PC-9 (cell line): ENCODE results near the gene KTI12. TPM values are rescaled to one million over a fixed set of nuclear protein-coding genes. Genes with fewer than 3 reads are reported as not detected.

Experiments
- BruUV-seq: library from RNA; stranded (reverse); fragments of 400-500 nt; replicated peaks from 2 replicates; lab custom pipeline; 2021; lab: Mats Ljungman, UMichigan
- CTCF ChIA-PET: fragments of 300-600 bp; sonication (Branson Sonifier 250); formaldehyde crosslinking; loops from one replicate; lab custom pipeline; 2022; ENCODE audit warnings: antibody characterized with exemption; lab: Charles Lee
- POLR2A ChIA-PET: fragments of 300-600 bp; sonication (Branson Sonifier 250); formaldehyde crosslinking; loops from one replicate; lab custom pipeline; 2022; ENCODE audit warnings: antibody characterized with exemption; ENCODE audit not compliant: unreplicated experiment; lab: Charles Lee
- DNase-seq, 2 experiments: peaks; one replicate each; pipeline versions ENCODE4 v3.0.0 to v3.0.0-alpha.2; 2015 to 2022; ENCODE audit warnings: mixed read lengths in 1 of 2
- H2AFZ ChIP-seq: fragments of 200-600 bp; sonication (generic); 2 replicates; pipeline ENCODE4 v1.8.1; 2017; ENCODE audit warnings: antibody characterized with exemption
- H3F3A ChIP-seq: fragments of 200-600 bp; sonication (generic); 2 replicates; pipeline ENCODE4 v1.8.1; 2017; ENCODE audit warnings: antibody characterized with exemption, mild to moderate bottlenecking, low read depth; ENCODE audit not compliant: insufficient read depth
- H3K27ac ChIP-seq: fragments of 200-600 bp; sonication (generic); 2 replicates; pipeline ENCODE4 v1.6.1; 2016; ENCODE audit warnings: mixed run types
- H3K27me3 ChIP-seq: fragments of 200-600 bp; sonication (generic); 2 replicates; pipeline ENCODE4 v1.6.1; 2016; ENCODE audit warnings: low read depth, mixed run types; ENCODE audit not compliant: insufficient read depth
- H3K36me3 ChIP-seq: fragments of 200-600 bp; sonication (generic); 2 replicates; pipeline ENCODE4 v1.6.1; 2016; ENCODE audit warnings: low read depth, mixed run types
- H3K4me1 ChIP-seq: fragments of 200-600 bp; sonication (generic); replicated peaks from 2 replicates; pipeline ENCODE4 v1.6.1; 2016; ENCODE audit warnings: mixed run types; ENCODE audit not compliant: insufficient read depth
- H3K4me2 ChIP-seq: fragments of 200-600 bp; sonication (generic); 2 replicates; pipeline ENCODE4 v1.6.1; 2017; ENCODE audit warnings: mixed run types
- H3K4me3 ChIP-seq: fragments of 200-600 bp; sonication (generic); 2 replicates; pipeline ENCODE4 v1.6.1; 2016; ENCODE audit warnings: mixed run types
- H3K79me2 ChIP-seq: fragments of 200-600 bp; sonication (generic); 2 replicates; pipeline ENCODE4 v1.6.1; 2017; ENCODE audit warnings: low read depth, mixed run types
- H3K9me2 ChIP-seq: fragments of 200-600 bp; sonication (generic); 2 replicates; pipeline ENCODE4 v1.8.1; 2017; ENCODE audit warnings: mild to moderate bottlenecking; ENCODE audit not compliant: insufficient read depth
- H3K9me3 ChIP-seq: fragments of 200-600 bp; sonication (generic); 2 replicates; pipeline ENCODE4 v1.8.1; 2016; ENCODE audit warnings: low read depth; ENCODE audit not compliant: insufficient read depth
- H4K20me1 ChIP-seq: fragments of 200-600 bp; sonication (generic); 2 replicates; pipeline ENCODE4 v1.8.1; 2017; ENCODE audit not compliant: insufficient read depth
- EZH2 ChIP-seq: fragments of 200-600 bp; sonication (generic); IDR thresholded peaks from 2 replicates; pipeline ENCODE4 v1.8.0; 2017; ENCODE audit warnings: antibody characterized with exemption, low read depth
- intact Hi-C: fragments of 100-400 bp; cut with micrococcal nuclease; formaldehyde crosslinking; loops from one replicate; pipeline ENCODE4 v1.10.0; 2022; ENCODE audit not compliant: unreplicated experiment
- total RNA-seq: library from RNA; stranded (reverse); gene quantifications from 2 replicates; pipeline ENCODE4 v1.2.3, GENCODE V29; 2021
- TF ChIP-seq, protein P1 (sequence below): fragments of 200-600 bp; sonication (generic); conservative IDR thresholded peaks from 2 replicates; pipeline ENCODE4 v1.6.1; 2017; ENCODE audit warnings: mixed run types, antibody characterized with exemption, mild to moderate bottlenecking, moderate library complexity

KTI12 gene
- total RNA-seq, 1 experiment from 2014 or later: 9.5 TPM

DNA sequence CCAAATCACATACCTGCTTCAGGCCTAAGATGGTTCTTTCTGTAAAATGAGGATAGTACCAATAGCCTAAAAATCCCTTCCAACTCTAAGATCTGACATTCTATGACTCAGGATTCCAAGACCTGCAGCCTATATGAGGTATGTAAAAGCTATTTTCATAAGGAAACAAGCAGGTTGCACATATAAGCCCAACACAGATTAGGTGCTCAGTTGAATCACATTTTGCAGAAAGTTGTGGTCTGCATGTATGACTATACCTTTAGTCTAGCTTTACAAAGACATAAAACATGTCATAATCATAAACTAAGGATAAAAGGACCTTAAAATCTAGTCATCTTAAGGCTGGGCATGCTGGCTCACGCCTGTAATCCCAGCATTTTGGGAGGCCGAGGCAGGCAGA lies 7.3 kb downstream of the KTI12 start:
- Histone ChIP-seq H2AFZ (no peak overlapping the region), H3K4me2 (no peak overlapping the region), H4K20me1 (peaks cover 10% of the 10 kb centered on the region), H3K36me3 (peaks cover 4% of the 10 kb centered on the region; the same call in 1 of the 2 replicates), H3K27ac (no peak overlapping the region), H3K4me1 (peaks cover under 1% of the 10 kb centered on the region; the same call in 1 of the 2 replicates), H3K27me3 (no peaks in the 10 kb centered on the region), H3K79me2 (peaks cover 10% of the 10 kb centered on the region), H3K9me2 (no peaks in the 10 kb centered on the region), H3F3A (no peaks in the 10 kb centered on the region), H3K4me3 (no peak overlapping the region), H3K9me3 (no peaks in the 10 kb centered on the region)
- DNase-seq: no peak
- ChIA-PET CTCF (no interaction called here), POLR2A (no interaction called here)
- BruUV-seq: no TSS peak
- intact Hi-C loops: no loop called here
- TF ChIP-seq, protein P1, sequence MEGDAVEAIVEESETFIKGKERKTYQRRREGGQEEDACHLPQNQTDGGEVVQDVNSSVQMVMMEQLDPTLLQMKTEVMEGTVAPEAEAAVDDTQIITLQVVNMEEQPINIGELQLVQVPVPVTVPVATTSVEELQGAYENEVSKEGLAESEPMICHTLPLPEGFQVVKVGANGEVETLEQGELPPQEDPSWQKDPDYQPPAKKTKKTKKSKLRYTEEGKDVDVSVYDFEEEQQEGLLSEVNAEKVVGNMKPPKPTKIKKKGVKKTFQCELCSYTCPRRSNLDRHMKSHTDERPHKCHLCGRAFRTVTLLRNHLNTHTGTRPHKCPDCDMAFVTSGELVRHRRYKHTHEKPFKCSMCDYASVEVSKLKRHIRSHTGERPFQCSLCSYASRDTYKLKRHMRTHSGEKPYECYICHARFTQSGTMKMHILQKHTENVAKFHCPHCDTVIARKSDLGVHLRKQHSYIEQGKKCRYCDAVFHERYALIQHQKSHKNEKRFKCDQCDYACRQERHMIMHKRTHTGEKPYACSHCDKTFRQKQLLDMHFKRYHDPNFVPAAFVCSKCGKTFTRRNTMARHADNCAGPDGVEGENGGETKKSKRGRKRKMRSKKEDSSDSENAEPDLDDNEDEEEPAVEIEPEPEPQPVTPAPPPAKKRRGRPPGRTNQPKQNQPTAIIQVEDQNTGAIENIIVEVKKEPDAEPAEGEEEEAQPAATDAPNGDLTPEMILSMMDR: no peak
- no peak for TF ChIP-seq EZH2

DNA sequence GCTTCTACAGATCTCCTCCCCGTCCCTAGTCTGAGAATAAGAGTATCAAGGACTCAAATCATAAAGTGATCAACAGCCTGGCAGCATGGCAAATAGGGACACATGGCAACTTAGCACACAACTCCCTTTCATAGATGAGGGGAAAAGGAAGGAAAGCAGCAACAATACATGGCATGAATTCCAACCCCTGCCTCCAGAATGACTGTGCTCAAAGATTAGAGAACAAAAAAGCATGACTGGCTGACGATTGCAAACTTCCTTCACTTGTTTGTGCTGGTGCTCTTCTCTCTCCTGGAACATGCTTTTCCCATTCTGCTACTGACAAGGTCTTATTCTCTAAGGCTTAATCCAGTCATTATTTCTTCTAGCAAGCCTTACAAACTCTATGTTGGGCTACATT lies 11.5 kb downstream of the KTI12 start:
- no peaks in the 10 kb centered on the region for H3K9me2 ChIP-seq
- TF ChIP-seq, protein P1: no peak
- no peak for TF ChIP-seq EZH2
- H3K79me2 ChIP-seq: no peaks in the 10 kb centered on the region
- H3K36me3 ChIP-seq: peaks cover 12% of the 10 kb centered on the region; the same call in 1 of the 2 replicates
- ChIA-PET CTCF (no interaction called here), POLR2A (no interaction called here)
- no peaks in the 10 kb centered on the region for H3K27me3 ChIP-seq
- H3K4me3 ChIP-seq: no peak overlapping the region
- no peaks in the 10 kb centered on the region for H3K4me1 ChIP-seq
- H4K20me1 ChIP-seq: no peaks in the 10 kb centered on the region
- H3K4me2 ChIP-seq: no peak overlapping the region
- H3K27ac ChIP-seq: no peak overlapping the region
- H3F3A ChIP-seq: 0 out of 2 replicates have a peak, but pooled peaks cover 6% of the 10 kb centered on the region
- no peaks in the 10 kb centered on the region for H3K9me3 ChIP-seq
- BruUV-seq: no TSS peak
- DNase-seq: no peak
- intact Hi-C loops: no loop called here
- H2AFZ ChIP-seq: no peak overlapping the region

DNA sequence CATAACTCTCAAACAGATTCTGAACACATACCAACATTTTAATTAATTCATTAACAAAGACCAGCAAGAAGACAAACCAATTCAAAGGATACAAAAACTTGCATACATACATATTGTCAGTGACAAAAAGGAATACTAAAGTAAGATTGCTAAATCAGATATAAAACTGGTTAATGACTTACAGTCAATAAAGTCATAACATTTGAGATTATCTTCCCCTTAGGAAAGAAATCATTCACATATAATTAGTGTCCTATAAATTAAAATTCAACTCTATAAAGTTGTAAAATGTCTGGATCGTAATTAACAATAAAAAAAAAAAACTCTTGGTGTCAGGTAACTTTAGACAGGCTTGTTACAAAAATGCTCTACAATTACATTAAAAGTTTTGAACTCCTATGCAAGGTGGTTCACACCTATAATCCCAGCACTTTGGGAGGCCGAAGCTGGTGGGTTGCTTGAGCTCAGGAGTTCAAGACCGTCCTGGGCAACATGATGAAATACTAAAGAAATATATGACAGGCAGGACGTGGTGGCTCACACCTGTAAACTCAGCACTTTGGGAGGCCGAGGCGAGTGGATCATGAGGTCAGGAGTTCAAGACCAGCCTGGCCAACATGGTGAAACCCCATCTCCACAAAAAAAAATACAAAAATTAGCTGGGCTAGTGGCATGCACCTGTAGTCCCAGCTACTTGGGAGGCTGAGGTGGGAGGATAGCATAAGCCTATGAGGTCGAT lies 25.4 kb downstream of the KTI12 start:
- Histone ChIP-seq H3K4me3 (no peak overlapping the region), H3K79me2 (no peaks in the 10 kb centered on the region), H3K4me2 (no peak overlapping the region), H3F3A (no peaks in the 10 kb centered on the region), H4K20me1 (no peaks in the 10 kb centered on the region), H3K9me3 (no peaks in the 10 kb centered on the region), H3K27me3 (no peaks in the 10 kb centered on the region), H3K36me3 (no peaks in the 10 kb centered on the region), H3K4me1 (peaks cover 7% of the 10 kb centered on the region; the same call in 1 of the 2 replicates), H3K9me2 (no peaks in the 10 kb centered on the region), H2AFZ (no peak overlapping the region), H3K27ac (no peak overlapping the region)
- no peak for DNase-seq
- no TSS peak for BruUV-seq
- intact Hi-C loops: loop anchor here (10.0 kb wide), 2 partner anchors 173 to 1233 kb away; no protein-coding TSS in a partner anchor
- TF ChIP-seq, protein P1: no peak
- no peak for TF ChIP-seq EZH2
- POLR2A ChIA-PET: interaction anchor here (0.6 kb wide), 1 partner anchor 12 kb away, joined by 4 read pairs; no protein-coding TSS in a partner anchor
- CTCF ChIA-PET: no interaction called here
